ENCODE results near the gene GALNT14. TPM values are rescaled to one million over a fixed set of nuclear protein-coding genes. Genes with fewer than 3 reads are reported as not detected.

GALNT14 gene
- polyA plus RNA-seq, 2 donors = 17.2 to 23.5 TPM

- H3K36me3 ChIP-seq (ENCODE audit: control insufficient read depth in 2 of 2, insufficient read depth in 2 of 2, low read length in 1 of 2) = peaks cover 0 to 3% of the 10 kb centered on the region in 2 donors
- H3K4me3 ChIP-seq (ENCODE audit: low read depth in 1 of 2, low read length in 2 of 2) = no peak overlapping the region
- no peak overlapping the region for H3K27ac ChIP-seq (ENCODE audit: low read depth in 2 of 2, low read length in 1 of 2)
- H3K4me1 ChIP-seq (ENCODE audit: control insufficient read depth in 2 of 2, insufficient read depth in 2 of 2, low read length in 1 of 2) = no peaks in the 10 kb centered on the region
- no peaks in the 10 kb centered on the region for H3K9me3 ChIP-seq (ENCODE audit: control insufficient read depth in 2 of 2, insufficient read depth in 1 of 2, low read depth in 1 of 2, low read length in 1 of 2)
- peaks cover 0 to 4% of the 10 kb centered on the region in 2 donors for H3K27me3 ChIP-seq (ENCODE audit: control insufficient read depth in 1 of 2, insufficient read depth in 2 of 2, low read length in 2 of 2)
- WGBS, 2 donors = 69 to 75% methylated on average over 12 of the region's 12 CpGs
Measured at GRCh38 chr2:31069643-31070325, 68.5 kb downstream of the GALNT14 start.

DNA sequence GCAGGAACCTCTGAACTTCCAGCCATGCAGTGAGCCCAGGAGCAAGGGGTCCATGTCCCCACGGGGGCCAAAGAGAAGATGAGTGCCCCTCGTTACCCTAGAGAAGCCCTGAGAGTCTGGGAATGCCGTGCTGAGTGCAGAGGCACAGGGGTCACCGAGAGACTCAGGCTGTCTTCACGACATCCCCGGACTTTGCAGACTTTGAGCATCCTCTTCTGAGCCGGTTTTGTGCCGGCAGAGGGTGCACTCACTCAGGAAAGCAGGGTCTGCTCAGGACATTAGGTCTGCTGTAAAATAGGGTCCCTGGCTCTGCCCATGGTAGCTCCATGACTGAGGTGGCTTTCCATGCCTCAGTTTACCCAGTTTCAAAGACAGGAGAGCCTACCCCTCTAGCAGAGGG, 71.0 kb downstream of the GALNT14 start:
- H3K4me3 ChIP-seq (ENCODE audit: low read depth in 1 of 2, low read length in 2 of 2) = no peak overlapping the region
- H3K36me3 ChIP-seq (ENCODE audit: control insufficient read depth in 2 of 2, insufficient read depth in 2 of 2, low read length in 1 of 2) = peaks cover 0 to 3% of the 10 kb centered on the region in 2 donors
- no peak overlapping the region for H3K27ac ChIP-seq (ENCODE audit: low read depth in 2 of 2, low read length in 1 of 2)
- H3K9me3 ChIP-seq (ENCODE audit: control insufficient read depth in 2 of 2, insufficient read depth in 1 of 2, low read depth in 1 of 2, low read length in 1 of 2) = no peaks in the 10 kb centered on the region
- no peaks in the 10 kb centered on the region for H3K27me3 ChIP-seq (ENCODE audit: control insufficient read depth in 1 of 2, insufficient read depth in 2 of 2, low read length in 2 of 2)
- H3K4me1 ChIP-seq (ENCODE audit: control insufficient read depth in 2 of 2, insufficient read depth in 2 of 2, low read length in 1 of 2) = no peaks in the 10 kb centered on the region
- 77 to 79% methylated on average over 8 of the region's 8 CpGs for WGBS, 2 donors

- no peaks in the 10 kb centered on the region for H3K4me1 ChIP-seq (ENCODE audit: control insufficient read depth in 2 of 2, insufficient read depth in 2 of 2, low read length in 1 of 2)
- H3K36me3 ChIP-seq (ENCODE audit: control insufficient read depth in 2 of 2, insufficient read depth in 2 of 2, low read length in 1 of 2) = peaks cover 0 to 3% of the 10 kb centered on the region in 2 donors
- H3K27me3 ChIP-seq (ENCODE audit: control insufficient read depth in 1 of 2, insufficient read depth in 2 of 2, low read length in 2 of 2) = no peaks in the 10 kb centered on the region
- no peak overlapping the region for H3K4me3 ChIP-seq (ENCODE audit: low read depth in 1 of 2, low read length in 2 of 2)
- H3K27ac ChIP-seq (ENCODE audit: low read depth in 2 of 2, low read length in 1 of 2) = no peak overlapping the region
- H3K9me3 ChIP-seq (ENCODE audit: control insufficient read depth in 2 of 2, insufficient read depth in 1 of 2, low read depth in 1 of 2, low read length in 1 of 2) = no peaks in the 10 kb centered on the region
- 68 to 69% methylated on average over 6 of the region's 6 CpGs for WGBS, 2 donors
Measured at GRCh38 chr2:31066551-31066950, 71.7 kb downstream of the GALNT14 start.

DNA sequence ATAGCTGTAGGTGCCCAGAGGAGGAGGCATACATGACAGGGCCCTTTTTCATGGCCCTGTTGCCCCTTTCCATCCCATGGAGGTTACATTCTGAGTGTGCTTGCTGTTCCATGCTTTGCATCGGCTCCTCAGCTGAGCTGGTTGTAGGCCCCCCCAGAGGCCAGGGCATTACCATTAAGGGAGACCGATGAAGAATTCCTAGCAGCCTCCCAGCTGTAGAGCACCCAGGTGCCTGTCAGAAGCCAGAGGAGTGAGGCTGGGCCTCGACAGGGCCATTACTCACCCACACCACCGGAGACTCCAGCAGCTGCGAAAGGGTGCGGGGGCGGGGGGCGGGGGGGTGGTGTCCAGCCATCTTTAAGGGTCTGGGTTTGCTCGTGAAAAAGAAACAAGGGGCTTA, 72.2 kb downstream of the GALNT14 start:
- no peak overlapping the region for H3K27ac ChIP-seq (ENCODE audit: low read depth in 2 of 2, low read length in 1 of 2)
- peaks cover 0 to 3% of the 10 kb centered on the region in 2 donors for H3K36me3 ChIP-seq (ENCODE audit: control insufficient read depth in 2 of 2, insufficient read depth in 2 of 2, low read length in 1 of 2)
- H3K9me3 ChIP-seq (ENCODE audit: control insufficient read depth in 2 of 2, insufficient read depth in 1 of 2, low read depth in 1 of 2, low read length in 1 of 2) = no peaks in the 10 kb centered on the region
- H3K27me3 ChIP-seq (ENCODE audit: control insufficient read depth in 1 of 2, insufficient read depth in 2 of 2, low read length in 2 of 2) = no peaks in the 10 kb centered on the region
- no peaks in the 10 kb centered on the region for H3K4me1 ChIP-seq (ENCODE audit: control insufficient read depth in 2 of 2, insufficient read depth in 2 of 2, low read length in 1 of 2)
- no peak overlapping the region for H3K4me3 ChIP-seq (ENCODE audit: low read depth in 1 of 2, low read length in 2 of 2)
- WGBS, 2 donors = 74% methylated on average over 9 of the region's 9 CpGs

DNA sequence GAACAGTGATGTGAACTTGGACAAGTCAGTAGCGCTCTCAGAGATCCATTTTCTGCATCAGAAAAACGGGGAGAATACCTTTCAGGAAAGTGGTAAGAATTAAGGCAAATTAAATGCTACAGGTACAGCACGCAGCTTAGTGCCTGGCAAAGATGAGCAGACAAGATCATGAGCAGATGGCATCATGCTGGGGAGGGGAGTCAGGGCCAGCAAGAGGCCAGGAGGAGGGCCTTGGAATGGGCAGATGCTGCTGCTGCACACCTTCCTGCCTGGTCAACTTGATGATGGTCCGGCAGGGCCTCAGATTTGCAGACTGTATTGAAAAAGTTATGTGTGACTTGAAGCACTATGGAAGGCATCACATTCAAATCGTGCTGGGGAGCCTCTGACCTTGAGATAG, 72.9 kb downstream of the GALNT14 start:
- Histone ChIP-seq H3K9me3 (ENCODE audit: control insufficient read depth in 2 of 2, insufficient read depth in 1 of 2, low read depth in 1 of 2, low read length in 1 of 2) (no peaks in the 10 kb centered on the region), H3K27me3 (ENCODE audit: control insufficient read depth in 1 of 2, insufficient read depth in 2 of 2, low read length in 2 of 2) (no peaks in the 10 kb centered on the region), H3K27ac (ENCODE audit: low read depth in 2 of 2, low read length in 1 of 2) (no peak overlapping the region), H3K4me1 (ENCODE audit: control insufficient read depth in 2 of 2, insufficient read depth in 2 of 2, low read length in 1 of 2) (no peaks in the 10 kb centered on the region), H3K36me3 (ENCODE audit: control insufficient read depth in 2 of 2, insufficient read depth in 2 of 2, low read length in 1 of 2) (peaks cover 0 to 3% of the 10 kb centered on the region in 2 donors), H3K4me3 (ENCODE audit: low read depth in 1 of 2, low read length in 2 of 2) (no peak overlapping the region)
- WGBS, 2 donors = 80 to 88% methylated on average over 5 of the region's 5 CpGs

GRCh38 chr2:31060397-31060796, 77.8 kb downstream of the GALNT14 start:
- Histone ChIP-seq H3K27me3 (ENCODE audit: control insufficient read depth in 1 of 2, insufficient read depth in 2 of 2, low read length in 2 of 2) (no peaks in the 10 kb centered on the region), H3K4me3 (ENCODE audit: low read depth in 1 of 2, low read length in 2 of 2) (no peak overlapping the region), H3K9me3 (ENCODE audit: control insufficient read depth in 2 of 2, insufficient read depth in 1 of 2, low read depth in 1 of 2, low read length in 1 of 2) (no peaks in the 10 kb centered on the region), H3K4me1 (ENCODE audit: control insufficient read depth in 2 of 2, insufficient read depth in 2 of 2, low read length in 1 of 2) (peaks cover 0 to 2% of the 10 kb centered on the region in 2 donors), H3K36me3 (ENCODE audit: control insufficient read depth in 2 of 2, insufficient read depth in 2 of 2, low read length in 1 of 2) (peaks cover 0 to 3% of the 10 kb centered on the region in 2 donors), H3K27ac (ENCODE audit: low read depth in 2 of 2, low read length in 1 of 2) (no peak overlapping the region)
- WGBS, 2 donors = 65 to 83% methylated on average over 6 of the region's 6 CpGs

DNA sequence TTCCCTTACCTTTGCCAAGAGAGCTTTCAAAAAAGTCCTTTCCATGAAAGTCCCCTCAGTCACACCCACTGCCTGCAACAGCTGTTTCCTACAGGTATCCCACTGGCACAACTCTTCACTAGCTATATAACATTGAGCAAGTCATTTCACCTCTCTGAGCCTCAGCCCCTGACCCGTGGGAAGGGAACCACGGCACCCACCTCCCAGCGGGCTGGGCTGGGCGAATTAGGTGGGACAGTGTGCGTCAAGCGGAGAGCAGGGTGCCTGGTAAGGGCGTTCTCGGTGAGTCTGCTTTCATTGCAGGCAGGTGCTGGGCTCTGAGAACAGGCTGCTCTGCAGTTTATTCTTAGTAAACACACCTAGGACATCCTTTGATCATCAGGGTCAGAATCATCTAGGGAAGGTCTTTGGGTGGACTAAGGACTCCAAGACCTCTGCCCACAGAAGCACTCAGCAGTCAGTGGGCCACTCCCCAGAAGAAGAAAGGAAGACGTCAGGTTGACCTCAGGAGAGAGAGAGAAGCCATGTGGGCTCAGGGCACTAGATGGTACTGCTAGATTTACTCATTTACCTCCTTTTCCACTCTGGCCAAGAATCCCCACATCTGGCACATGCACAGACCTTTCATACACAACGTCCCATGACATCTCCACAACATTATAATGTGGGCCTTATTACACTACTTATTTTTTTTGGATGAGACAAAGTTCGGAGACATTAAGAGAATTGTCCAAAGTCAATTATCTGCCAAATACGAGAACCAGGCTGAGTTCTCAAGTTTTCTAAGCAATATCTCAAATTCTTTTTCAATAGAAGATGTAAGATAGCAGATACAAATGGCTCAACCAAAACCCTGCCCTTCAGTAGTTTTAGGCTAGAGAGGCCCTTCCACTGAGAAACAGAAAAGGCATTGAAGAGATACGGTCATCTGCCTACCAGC, 79.9 kb downstream of the GALNT14 start:
- H3K9me3 ChIP-seq (ENCODE audit: control insufficient read depth in 2 of 2, insufficient read depth in 1 of 2, low read depth in 1 of 2, low read length in 1 of 2) = no peaks in the 10 kb centered on the region
- peaks cover 0 to 2% of the 10 kb centered on the region in 2 donors for H3K4me1 ChIP-seq (ENCODE audit: control insufficient read depth in 2 of 2, insufficient read depth in 2 of 2, low read length in 1 of 2)
- H3K36me3 ChIP-seq (ENCODE audit: control insufficient read depth in 2 of 2, insufficient read depth in 2 of 2, low read length in 1 of 2) = peaks cover 0 to 3% of the 10 kb centered on the region in 2 donors
- 86 to 87% methylated on average over 13 of the region's 13 CpGs for WGBS, 2 donors
- H3K4me3 ChIP-seq (ENCODE audit: low read depth in 1 of 2, low read length in 2 of 2) = no peak overlapping the region
- no peak overlapping the region for H3K27ac ChIP-seq (ENCODE audit: low read depth in 2 of 2, low read length in 1 of 2)
- H3K27me3 ChIP-seq (ENCODE audit: control insufficient read depth in 1 of 2, insufficient read depth in 2 of 2, low read length in 2 of 2) = no peaks in the 10 kb centered on the region

- Histone ChIP-seq H3K36me3 (ENCODE audit: control insufficient read depth in 2 of 2, insufficient read depth in 2 of 2, low read length in 1 of 2) (peaks cover 0 to 3% of the 10 kb centered on the region in 2 donors), H3K27me3 (ENCODE audit: control insufficient read depth in 1 of 2, insufficient read depth in 2 of 2, low read length in 2 of 2) (no peaks in the 10 kb centered on the region)
- WGBS, 2 donors = 80 to 87% methylated on average over 3 of the region's 3 CpGs
Measured at GRCh38 chr2:31057691-31058090, 80.5 kb downstream of the GALNT14 start.

DNA sequence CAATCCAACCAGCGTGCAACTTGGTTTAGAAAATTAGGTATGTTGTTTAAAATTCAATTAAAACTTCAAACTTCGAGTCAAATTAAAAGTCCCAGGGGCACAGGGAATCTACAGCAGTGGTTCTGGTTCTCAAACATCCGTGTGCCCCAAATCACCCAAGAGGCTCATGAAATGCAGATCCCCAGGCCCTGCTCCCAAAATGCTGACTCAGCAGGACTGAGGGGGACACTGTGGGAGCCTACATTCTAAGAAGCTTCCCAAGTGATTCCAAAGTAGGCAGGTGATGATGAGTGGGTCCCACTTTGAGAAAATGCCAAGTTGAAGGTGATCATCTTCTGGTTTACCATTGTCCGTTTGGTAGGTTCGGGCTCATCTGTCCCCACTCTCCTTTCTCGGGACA, 82.3 kb downstream of the GALNT14 start:
- 89 to 94% methylated on average over 6 of the region's 6 CpGs for WGBS, 2 donors
- Histone ChIP-seq H3K4me1 (ENCODE audit: control insufficient read depth in 2 of 2, insufficient read depth in 2 of 2, low read length in 1 of 2) (peaks cover 0 to 2% of the 10 kb centered on the region in 2 donors), H3K4me3 (ENCODE audit: low read depth in 1 of 2, low read length in 2 of 2) (no peak overlapping the region), H3K36me3 (ENCODE audit: control insufficient read depth in 2 of 2, insufficient read depth in 2 of 2, low read length in 1 of 2) (peaks cover 0 to 3% of the 10 kb centered on the region in 2 donors), H3K27ac (ENCODE audit: low read depth in 2 of 2, low read length in 1 of 2) (no peak overlapping the region), H3K27me3 (ENCODE audit: control insufficient read depth in 1 of 2, insufficient read depth in 2 of 2, low read length in 2 of 2) (no peaks in the 10 kb centered on the region), H3K9me3 (ENCODE audit: control insufficient read depth in 2 of 2, insufficient read depth in 1 of 2, low read depth in 1 of 2, low read length in 1 of 2) (no peaks in the 10 kb centered on the region)

More at GRCh38 chr2:31057691-31058090, 80.5 kb downstream of the GALNT14 start:
- H3K9me3 ChIP-seq (ENCODE audit: control insufficient read depth in 2 of 2, insufficient read depth in 1 of 2, low read depth in 1 of 2, low read length in 1 of 2) = no peaks in the 10 kb centered on the region
- peaks cover 0 to 2% of the 10 kb centered on the region in 2 donors for H3K4me1 ChIP-seq (ENCODE audit: control insufficient read depth in 2 of 2, insufficient read depth in 2 of 2, low read length in 1 of 2)
- H3K4me3 ChIP-seq (ENCODE audit: low read depth in 1 of 2, low read length in 2 of 2) = no peak overlapping the region
- no peak overlapping the region for H3K27ac ChIP-seq (ENCODE audit: low read depth in 2 of 2, low read length in 1 of 2)
